Osteocyte (in vitro differentiated cells): ENCODE data around the gene ARHGAP42. TPM values are rescaled to one million over a fixed set of nuclear protein-coding genes. Genes with fewer than 3 reads are reported as not detected.

Experiments used
- DNase-seq: peaks from one replicate; pipeline ENCODE4 v3.0.0; 2021; ENCODE audit warnings: mixed read lengths; ENCODE audit not compliant: unreplicated experiment; ENCODE audit errors: extremely low spot score
- H3K27ac Mint-ChIP-seq: one replicate; pipeline ENCODE4 v1.8.0; 2021; ENCODE audit warnings: mild to moderate bottlenecking, mixed read lengths; ENCODE audit not compliant: unreplicated experiment
- H3K27me3 Mint-ChIP-seq: one replicate; pipeline ENCODE4 v1.8.0; 2021; ENCODE audit warnings: mixed read lengths; ENCODE audit not compliant: unreplicated experiment
- H3K36me3 Mint-ChIP-seq: one replicate; pipeline ENCODE4 v1.8.0; 2021; ENCODE audit warnings: mixed read lengths; ENCODE audit not compliant: unreplicated experiment
- H3K4me1 Mint-ChIP-seq: one replicate; pipeline ENCODE4 v1.8.0; 2021; ENCODE audit warnings: mixed read lengths; ENCODE audit not compliant: unreplicated experiment
- H3K4me3 Mint-ChIP-seq: one replicate; pipeline ENCODE4 v1.8.0; 2021; ENCODE audit warnings: mild to moderate bottlenecking, moderate library complexity, mixed read lengths; ENCODE audit not compliant: unreplicated experiment
- H3K9me3 Mint-ChIP-seq: one replicate; pipeline ENCODE4 v1.8.0; 2021; ENCODE audit warnings: mixed read lengths; ENCODE audit not compliant: unreplicated experiment
- CTCF ChIP-seq: fragments of 200-600 bp; sonication (generic); IDR thresholded peaks from 2 replicates; pipeline ENCODE4 v1.5.0; 2021; ENCODE audit warnings: antibody characterized with exemption, mild to moderate bottlenecking, moderate library complexity
- total RNA-seq: library from RNA; stranded (reverse); gene quantifications from 2 replicates; pipeline ENCODE4 v1.2.1, GENCODE V29; 2021

ARHGAP42 gene
- total RNA-seq, 1 donor from 2014 or later, result 12.7 TPM

- DNase-seq, result no peak
These were observed 307.9 kb downstream of the ARHGAP42 start for GRCh38 chr11:100994966-100995365.

GRCh38 chr11:100999756-101000155 lies 312.7 kb downstream of the ARHGAP42 start:
- H3K27ac Mint-ChIP-seq, result no peak overlapping the region
- no peaks in the 10 kb centered on the region for H3K36me3 Mint-ChIP-seq
- no peak for TF ChIP-seq CTCF
- H3K4me1 Mint-ChIP-seq, result no peaks in the 10 kb centered on the region
- DNase-seq, result no peak
- no peak overlapping the region for H3K4me3 Mint-ChIP-seq
- H3K9me3 Mint-ChIP-seq, result no peaks in the 10 kb centered on the region
- H3K27me3 Mint-ChIP-seq, result peaks cover 10% of the 10 kb centered on the region

More at GRCh38 chr11:100994966-100995365, 307.9 kb downstream of the ARHGAP42 start:
- no peak overlapping the region for H3K27ac Mint-ChIP-seq
- H3K4me1 Mint-ChIP-seq, result no peaks in the 10 kb centered on the region
- peaks cover 4% of the 10 kb centered on the region for H3K27me3 Mint-ChIP-seq
- H3K9me3 Mint-ChIP-seq, result no peaks in the 10 kb centered on the region
- H3K36me3 Mint-ChIP-seq, result no peaks in the 10 kb centered on the region
- TF ChIP-seq CTCF, result no peak
- H3K4me3 Mint-ChIP-seq, result no peak overlapping the region

GRCh38 chr11:101003468-101003867 lies 316.4 kb downstream of the ARHGAP42 start:
- Mint-ChIP-seq H3K4me3 (no peak overlapping the region), H3K36me3 (no peaks in the 10 kb centered on the region), H3K4me1 (no peaks in the 10 kb centered on the region), H3K9me3 (no peaks in the 10 kb centered on the region), H3K27ac (no peak overlapping the region), H3K27me3 (peaks cover 19% of the 10 kb centered on the region)
- no peak for DNase-seq
- TF ChIP-seq CTCF, result no peak

- no peaks in the 10 kb centered on the region for H3K36me3 Mint-ChIP-seq
These were observed 322.0 kb downstream of the ARHGAP42 start for GRCh38 chr11:101008961-101009689.

More at GRCh38 chr11:101008961-101009689, 322.0 kb downstream of the ARHGAP42 start:
- no peak for DNase-seq
- H3K27ac Mint-ChIP-seq, result no peak overlapping the region
- no peak overlapping the region for H3K4me3 Mint-ChIP-seq
- no peaks in the 10 kb centered on the region for H3K9me3 Mint-ChIP-seq
- no peaks in the 10 kb centered on the region for H3K4me1 Mint-ChIP-seq
- H3K27me3 Mint-ChIP-seq, result peaks cover 37% of the 10 kb centered on the region
- TF ChIP-seq CTCF, result no peak
